ENCODE measurements around the gene CAPN5.

CAPN5 gene

GRCh38 chr11:77171885-77172665 lies 105.3 kb downstream of the CAPN5 start:
- no peak overlapping the region for H3K27ac Mint-ChIP-seq

GRCh38 chr11:77172666-77172982 lies 105.9 kb downstream of the CAPN5 start:
- no peak for ATAC-seq
- H3K4me1 Mint-ChIP-seq = no peaks in the 10 kb centered on the region
- H3K9me3 Mint-ChIP-seq = no peaks in the 10 kb centered on the region
- no peaks in the 10 kb centered on the region for H3K36me3 Mint-ChIP-seq
- no peak overlapping the region for H3K4me3 Mint-ChIP-seq
- H3K27ac Mint-ChIP-seq = no peak overlapping the region
- DNase-seq (ENCODE audit: low spot score in 2 of 2) = no peak

More at GRCh38 chr11:77171885-77172665, 105.3 kb downstream of the CAPN5 start:
- ATAC-seq = no peak
- Mint-ChIP-seq H3K36me3 (no peaks in the 10 kb centered on the region), H3K4me1 (no peaks in the 10 kb centered on the region), H3K4me3 (no peak overlapping the region), H3K9me3 (no peaks in the 10 kb centered on the region)
- DNase-seq (ENCODE audit: low spot score in 2 of 2) = no peak

GRCh38 chr11:77173494-77173893 lies 106.7 kb downstream of the CAPN5 start:
- Mint-ChIP-seq H3K9me3 (peaks cover 3% of the 10 kb centered on the region), H3K4me3 (no peak overlapping the region), H3K4me1 (no peaks in the 10 kb centered on the region), H3K36me3 (no peaks in the 10 kb centered on the region), H3K27ac (no peak overlapping the region)
- ATAC-seq (no peak), DNase-seq (ENCODE audit: low spot score in 2 of 2) (no peak)

GRCh38 chr11:77174559-77174958 lies 107.8 kb downstream of the CAPN5 start:
- ATAC-seq (no peak), DNase-seq (ENCODE audit: low spot score in 2 of 2) (no peak)
- Mint-ChIP-seq H3K27ac (no peak overlapping the region), H3K4me3 (no peak overlapping the region), H3K36me3 (no peaks in the 10 kb centered on the region), H3K4me1 (no peaks in the 10 kb centered on the region), H3K9me3 (peaks cover 3% of the 10 kb centered on the region)

- no peak overlapping the region for H3K27ac Mint-ChIP-seq
- H3K4me1 Mint-ChIP-seq = no peaks in the 10 kb centered on the region
- ATAC-seq = no peak
These were observed 108.5 kb downstream of the CAPN5 start for GRCh38 chr11:77175021-77175842.

More at GRCh38 chr11:77175021-77175842, 108.5 kb downstream of the CAPN5 start:
- Mint-ChIP-seq H3K4me3 (no peak overlapping the region), H3K36me3 (no peaks in the 10 kb centered on the region), H3K9me3 (peaks cover 3% of the 10 kb centered on the region)
- DNase-seq (ENCODE audit: low spot score in 2 of 2) = no peak

Measured in stimulated activated effector memory CD8-positive, alpha-beta T cell treated with anti-CD3 and anti-CD28 coated beads, Interleukin-12 subunit alpha, Interleukin-12 subunit beta, amount 100 ng/mL, for 72 hours (primary cell).